ENCODE measurements around the gene STEAP1B.

GRCh38 chr7:22442187-22442881, 57.7 kb downstream of the STEAP1B start:
- no peak for TF ChIP-seq POLR2AphosphoS5 (IDR thresholded peaks at IDR 0.05; ENCODE audit: borderline replicate concordance, low read depth, low read length)
- no peak for TF ChIP-seq EZH2 (IDR thresholded peaks at IDR 0.05)
